OCI-LY7 (cell line): Measurements from ENCODE around the gene ICAM2. TPM values are rescaled to one million over a fixed set of nuclear protein-coding genes. Genes with fewer than 3 reads are reported as not detected.

ENCODE experiments used
- BruUV-seq: library from RNA; stranded (reverse); fragments of 400-500 nt; replicated peaks from 2 replicates; lab custom pipeline; 2021; lab: Mats Ljungman, UMichigan
- CTCF ChIA-PET: fragments of 300-600 bp; sonication (Branson Sonifier 250); formaldehyde crosslinking; loops from one replicate; lab custom pipeline; 2022; ENCODE audit warnings: antibody characterized with exemption; ENCODE audit not compliant: unreplicated experiment; lab: Charles Lee
- POLR2A ChIA-PET: fragments of 300-600 bp; sonication (Branson Sonifier 250); formaldehyde crosslinking; loops from one replicate; lab custom pipeline; 2022; ENCODE audit warnings: antibody characterized with exemption; lab: Charles Lee
- DNase-seq: peaks from one replicate; pipeline ENCODE4 v3.0.0-alpha.2; 2015; ENCODE audit warnings: low spot score
- H2AFZ ChIP-seq: fragments of 200-600 bp; sonication (generic), shearing (Covaris generic); 2 replicates; pipeline ENCODE4 v1.6.1; 2014; ENCODE audit warnings: mild to moderate bottlenecking, antibody characterized with exemption, low read length, moderate library complexity
- H3K27ac ChIP-seq: fragments of 200-600 bp; sonication (generic); 2 replicates; pipeline ENCODE4 v1.5.1; 2014; ENCODE audit warnings: mixed run types, low read depth, mild to moderate bottlenecking, moderate library complexity, low read length, inconsistent platforms; ENCODE audit not compliant: poor library complexity, severe bottlenecking
- H3K36me3 ChIP-seq: fragments of 200-600 bp; sonication (generic); 2 replicates; pipeline ENCODE4 v1.6.1; 2014; ENCODE audit warnings: mild to moderate bottlenecking, antibody characterized with exemption, low read length, moderate library complexity, mixed read lengths; ENCODE audit not compliant: insufficient read depth
- H3K4me1 ChIP-seq: fragments of 200-600 bp; sonication (generic); 2 replicates; pipeline ENCODE4 v1.5.1; 2014; ENCODE audit warnings: mild to moderate bottlenecking, low read length; ENCODE audit not compliant: insufficient read depth, poor library complexity, severe bottlenecking
- H3K4me2 ChIP-seq: fragments of 200-600 bp; sonication (generic); 2 replicates; pipeline ENCODE4 v1.6.1; 2014; ENCODE audit warnings: mild to moderate bottlenecking, low read length
- H3K4me3 ChIP-seq: fragments of 200-600 bp; sonication (generic); 2 replicates; pipeline ENCODE4 v1.5.1; 2014; ENCODE audit warnings: mild to moderate bottlenecking, low read depth, low read length; ENCODE audit not compliant: poor library complexity, severe bottlenecking
- H3K79me2 ChIP-seq: fragments of 200-600 bp; sonication (generic); 2 replicates; pipeline ENCODE4 v1.6.1; 2016; ENCODE audit warnings: low read depth, mild to moderate bottlenecking, low read length, moderate library complexity, mixed read lengths; ENCODE audit not compliant: insufficient read depth
- H3K9me2 ChIP-seq: fragments of 200-600 bp; sonication (generic); 2 replicates; pipeline ENCODE4 v1.6.1; 2016; ENCODE audit warnings: mild to moderate bottlenecking, low read length, mixed read lengths; ENCODE audit not compliant: insufficient read depth
- H3K9me3 ChIP-seq: fragments of 200-600 bp; sonication (generic); 2 replicates; pipeline ENCODE4 v1.6.1; 2014; ENCODE audit warnings: mild to moderate bottlenecking, mixed run types, low read length, mixed read lengths
- H4K20me1 ChIP-seq: fragments of 200-600 bp; sonication (generic); 2 replicates; pipeline ENCODE4 v1.6.1; 2014; ENCODE audit warnings: mild to moderate bottlenecking, antibody characterized with exemption, low read length, moderate library complexity, mixed read lengths; ENCODE audit not compliant: insufficient read depth
- EZH2phosphoT487 ChIP-seq: fragments of 200-600 bp; sonication (generic); IDR thresholded peaks from 2 replicates; pipeline ENCODE4 v1.6.1; 2018; ENCODE audit warnings: low read depth, borderline replicate concordance, mild to moderate bottlenecking, mixed run types, antibody characterized with exemption, low read length, moderate library complexity, mixed read lengths
- intact Hi-C: fragments of 100-400 bp; cut with micrococcal nuclease; formaldehyde crosslinking; loops from one replicate; pipeline ENCODE4 v1.10.0; 2022; ENCODE audit not compliant: unreplicated experiment
- total RNA-seq, 2 experiments: library from RNA; depleted of rRNA in 1 of 2; stranded (reverse); fragments of >200 nt in 1 of 2; shearing (Covaris generic) in 1 of 2; gene quantifications; 2 replicates each; pipeline ENCODE4 v1.2.3, GENCODE V29; 2014 to 2022
- TF ChIP-seq, protein P1 (sequence below): fragments of 200-600 bp; sonication (generic); conservative IDR thresholded peaks from 2 replicates; pipeline ENCODE4 v1.5.1; 2014; ENCODE audit warnings: mild to moderate bottlenecking, antibody characterized with exemption, low read length, moderate library complexity, mixed read lengths

Gene ICAM2
- total RNA-seq, 2 experiments from 2014 or later: 88.7 to 112 TPM

- TF ChIP-seq, protein P1, sequence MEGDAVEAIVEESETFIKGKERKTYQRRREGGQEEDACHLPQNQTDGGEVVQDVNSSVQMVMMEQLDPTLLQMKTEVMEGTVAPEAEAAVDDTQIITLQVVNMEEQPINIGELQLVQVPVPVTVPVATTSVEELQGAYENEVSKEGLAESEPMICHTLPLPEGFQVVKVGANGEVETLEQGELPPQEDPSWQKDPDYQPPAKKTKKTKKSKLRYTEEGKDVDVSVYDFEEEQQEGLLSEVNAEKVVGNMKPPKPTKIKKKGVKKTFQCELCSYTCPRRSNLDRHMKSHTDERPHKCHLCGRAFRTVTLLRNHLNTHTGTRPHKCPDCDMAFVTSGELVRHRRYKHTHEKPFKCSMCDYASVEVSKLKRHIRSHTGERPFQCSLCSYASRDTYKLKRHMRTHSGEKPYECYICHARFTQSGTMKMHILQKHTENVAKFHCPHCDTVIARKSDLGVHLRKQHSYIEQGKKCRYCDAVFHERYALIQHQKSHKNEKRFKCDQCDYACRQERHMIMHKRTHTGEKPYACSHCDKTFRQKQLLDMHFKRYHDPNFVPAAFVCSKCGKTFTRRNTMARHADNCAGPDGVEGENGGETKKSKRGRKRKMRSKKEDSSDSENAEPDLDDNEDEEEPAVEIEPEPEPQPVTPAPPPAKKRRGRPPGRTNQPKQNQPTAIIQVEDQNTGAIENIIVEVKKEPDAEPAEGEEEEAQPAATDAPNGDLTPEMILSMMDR: no peak
- TF ChIP-seq EZH2phosphoT487: no peak
- ChIA-PET POLR2A (interaction anchor here (0.6 to 1.6 kb wide), 4 partner anchors 21 to 203 kb away, joined by 3 to 4 read pairs (median 4); no protein-coding TSS in a partner anchor), CTCF (interaction anchor here (0.5 kb wide), 1 partner anchor 8 kb away, joined by 4 read pairs; no protein-coding TSS in a partner anchor)
- Histone ChIP-seq H4K20me1 (no peaks in the 10 kb centered on the region), H3K4me2 (no peak overlapping the region), H3K4me1 (peaks cover 4% of the 10 kb centered on the region), H3K36me3 (no peaks in the 10 kb centered on the region), H3K27ac (no peak overlapping the region), H3K79me2 (no peaks in the 10 kb centered on the region), H3K4me3 (no peak overlapping the region), H3K9me2 (no peaks in the 10 kb centered on the region), H2AFZ (no peak overlapping the region), H3K9me3 (no peaks in the 10 kb centered on the region)
- intact Hi-C loops: no loop called here
- no peak for DNase-seq
- BruUV-seq: no TSS peak
Measured at GRCh38 chr17:63975541-63976092, 44.8 kb downstream of the ICAM2 start.

DNA sequence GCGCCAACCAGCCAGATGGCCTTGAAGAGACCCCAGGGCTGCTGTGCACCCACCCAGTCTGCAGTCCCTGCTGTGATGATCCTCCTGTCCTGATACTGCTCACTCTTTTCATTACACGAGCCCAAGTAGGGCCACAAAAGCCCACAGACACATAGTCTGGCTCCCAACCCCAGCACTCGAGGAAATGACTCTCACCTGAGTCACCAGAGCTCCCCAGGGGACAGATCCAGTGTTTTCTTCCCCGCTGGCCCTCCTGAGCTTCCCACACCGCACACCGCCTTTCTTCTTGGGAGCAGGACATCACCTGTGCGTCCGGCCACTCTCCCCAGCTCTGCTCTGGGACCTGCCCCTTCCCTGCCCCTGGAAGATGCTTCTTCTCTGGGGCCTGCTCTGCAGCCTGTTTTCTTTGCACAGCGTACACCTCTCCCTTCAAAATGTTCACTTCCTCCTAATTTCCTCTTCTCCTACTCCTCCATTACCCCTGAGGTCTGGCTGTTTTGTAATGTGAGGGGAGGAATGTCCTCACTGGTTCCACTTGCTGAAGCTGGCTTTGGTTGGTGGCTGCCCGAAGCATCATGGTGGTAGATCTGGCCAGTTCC, 45.7 kb downstream of the ICAM2 start:
- Histone ChIP-seq H3K27ac (no peak overlapping the region), H3K36me3 (no peaks in the 10 kb centered on the region), H3K4me1 (peaks cover 4% of the 10 kb centered on the region), H4K20me1 (no peaks in the 10 kb centered on the region), H3K9me3 (no peaks in the 10 kb centered on the region), H3K9me2 (no peaks in the 10 kb centered on the region), H2AFZ (no peak overlapping the region), H3K4me3 (no peak overlapping the region), H3K79me2 (no peaks in the 10 kb centered on the region), H3K4me2 (no peak overlapping the region)
- ChIA-PET CTCF (no interaction called here), POLR2A (interaction anchor here (1.6 kb wide), 1 partner anchor 20 kb away, joined by 4 read pairs; no protein-coding TSS in a partner anchor)
- no peak for DNase-seq
- no TSS peak for BruUV-seq
- no peak for TF ChIP-seq EZH2phosphoT487
- TF ChIP-seq, protein P1: no peak
- intact Hi-C loops: no loop called here
